ENCODE measurements around the gene CORO1C. TPM values are rescaled to one million over a fixed set of nuclear protein-coding genes. Genes with fewer than 3 reads are reported as not detected.

Gene CORO1C
- total and polyA plus RNA-seq, 2 donors (not counting 3 experiments of a cell fraction or from before 2014, with no cell fraction given): 150 to 240 TPM

- no peaks in the 10 kb centered on the region for H3K79me2 ChIP-seq (ENCODE audit: control insufficient read depth, insufficient read depth, low read length)
- FAIRE-seq: no peak
- H3K4me2 ChIP-seq (ENCODE audit: insufficient read depth, low read length): no peak overlapping the region
- no peaks in the 10 kb centered on the region for H4K20me1 ChIP-seq (replicated peaks; ENCODE audit: control insufficient read depth, extremely low read depth, insufficient read depth, low read length)
- intact Hi-C loops (cut with micrococcal nuclease): no loop called here
- BruUV-seq (replicated peaks): no TSS peak
- POLR2A ChIA-PET: no interaction called here
- TF ChIP-seq MYC (IDR thresholded peaks at IDR 0.05; ENCODE audit: low read depth, low read length) (no peak), MAX (IDR thresholded peaks at IDR 0.05; ENCODE audit: insufficient read depth, insufficient read length) (no peak), JUN (IDR thresholded peaks at IDR 0.05; ENCODE audit: borderline replicate concordance, insufficient read depth, insufficient read length, low read depth) (no peak), POLR2AphosphoS5 (IDR thresholded peaks at IDR 0.05; ENCODE audit: insufficient read depth, low read depth, low read length) (no peak), POLR2A (IDR thresholded peaks at IDR 0.05; ENCODE audit: low read depth, low read length) (no peak), EZH2 (IDR thresholded peaks at IDR 0.05; ENCODE audit: borderline replicate concordance, low read depth, low read length, severe bottlenecking) (no peak), FOS (IDR thresholded peaks at IDR 0.05; ENCODE audit: borderline replicate concordance, insufficient read depth, low read length) (no peak), GATA2 (IDR thresholded peaks at IDR 0.05; ENCODE audit: insufficient read depth, insufficient read length, low read depth, low read length) (no peak)
- TF ChIP-seq, protein P1, sequence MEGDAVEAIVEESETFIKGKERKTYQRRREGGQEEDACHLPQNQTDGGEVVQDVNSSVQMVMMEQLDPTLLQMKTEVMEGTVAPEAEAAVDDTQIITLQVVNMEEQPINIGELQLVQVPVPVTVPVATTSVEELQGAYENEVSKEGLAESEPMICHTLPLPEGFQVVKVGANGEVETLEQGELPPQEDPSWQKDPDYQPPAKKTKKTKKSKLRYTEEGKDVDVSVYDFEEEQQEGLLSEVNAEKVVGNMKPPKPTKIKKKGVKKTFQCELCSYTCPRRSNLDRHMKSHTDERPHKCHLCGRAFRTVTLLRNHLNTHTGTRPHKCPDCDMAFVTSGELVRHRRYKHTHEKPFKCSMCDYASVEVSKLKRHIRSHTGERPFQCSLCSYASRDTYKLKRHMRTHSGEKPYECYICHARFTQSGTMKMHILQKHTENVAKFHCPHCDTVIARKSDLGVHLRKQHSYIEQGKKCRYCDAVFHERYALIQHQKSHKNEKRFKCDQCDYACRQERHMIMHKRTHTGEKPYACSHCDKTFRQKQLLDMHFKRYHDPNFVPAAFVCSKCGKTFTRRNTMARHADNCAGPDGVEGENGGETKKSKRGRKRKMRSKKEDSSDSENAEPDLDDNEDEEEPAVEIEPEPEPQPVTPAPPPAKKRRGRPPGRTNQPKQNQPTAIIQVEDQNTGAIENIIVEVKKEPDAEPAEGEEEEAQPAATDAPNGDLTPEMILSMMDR (IDR thresholded peaks at IDR 0.05; ENCODE audit: extremely low read depth in 1 of 2, insufficient read depth in 1 of 2, low read depth in 1 of 2, low read length in 2 of 2): no peak
- no peaks in the 10 kb centered on the region for H3K9me3 ChIP-seq (replicated peaks; ENCODE audit: control insufficient read depth, insufficient read depth, low read length)
- dilution Hi-C loops (cut with MboI; ENCODE audit: extremely low pct_ligation_motif_present, low sequenced_read_pairs): no loop called here
- H2AFZ ChIP-seq (ENCODE audit: low read depth, low read length): no peak overlapping the region
- no peaks in the 10 kb centered on the region for H3K9me1 ChIP-seq (replicated peaks; ENCODE audit: control insufficient read depth, extremely low read depth, insufficient read depth, low read length)
- H3K36me3 ChIP-seq (ENCODE audit: control insufficient read depth in 2 of 2, extremely low read depth in 1 of 2, insufficient read depth in 2 of 2, low read length in 2 of 2): no peaks in the 10 kb centered on the region
- H3K4me1 ChIP-seq (ENCODE audit: control insufficient read depth, extremely low read depth, insufficient read depth, low read length): no peaks in the 10 kb centered on the region
- no peak overlapping the region for H3K27ac ChIP-seq (ENCODE audit: insufficient read depth, low read depth, low read length)
- no peaks in the 10 kb centered on the region for H3K27me3 ChIP-seq (ENCODE audit: control insufficient read depth in 2 of 2, insufficient read depth in 2 of 2, low read length in 2 of 2)
- CTCF ChIA-PET: no interaction called here
- H3K9ac ChIP-seq (replicated peaks; ENCODE audit: extremely low read depth, insufficient read depth, low read length): no peak overlapping the region
- H3K4me3 ChIP-seq (replicated peaks in 1 of 3; ENCODE audit: insufficient read depth in 1 of 3, low read depth in 1 of 3, low read length in 3 of 3): no peak overlapping the region
- DNase-seq (ENCODE audit: low read depth, low spot score): no peak
Observed at GRCh38 chr12:108766294-108766693, 35.0 kb upstream of the CORO1C start.

All from endothelial cell of umbilical vein (primary cell).